ENCODE data around the gene DUOX1.

- TF ChIP-seq, protein P1, sequence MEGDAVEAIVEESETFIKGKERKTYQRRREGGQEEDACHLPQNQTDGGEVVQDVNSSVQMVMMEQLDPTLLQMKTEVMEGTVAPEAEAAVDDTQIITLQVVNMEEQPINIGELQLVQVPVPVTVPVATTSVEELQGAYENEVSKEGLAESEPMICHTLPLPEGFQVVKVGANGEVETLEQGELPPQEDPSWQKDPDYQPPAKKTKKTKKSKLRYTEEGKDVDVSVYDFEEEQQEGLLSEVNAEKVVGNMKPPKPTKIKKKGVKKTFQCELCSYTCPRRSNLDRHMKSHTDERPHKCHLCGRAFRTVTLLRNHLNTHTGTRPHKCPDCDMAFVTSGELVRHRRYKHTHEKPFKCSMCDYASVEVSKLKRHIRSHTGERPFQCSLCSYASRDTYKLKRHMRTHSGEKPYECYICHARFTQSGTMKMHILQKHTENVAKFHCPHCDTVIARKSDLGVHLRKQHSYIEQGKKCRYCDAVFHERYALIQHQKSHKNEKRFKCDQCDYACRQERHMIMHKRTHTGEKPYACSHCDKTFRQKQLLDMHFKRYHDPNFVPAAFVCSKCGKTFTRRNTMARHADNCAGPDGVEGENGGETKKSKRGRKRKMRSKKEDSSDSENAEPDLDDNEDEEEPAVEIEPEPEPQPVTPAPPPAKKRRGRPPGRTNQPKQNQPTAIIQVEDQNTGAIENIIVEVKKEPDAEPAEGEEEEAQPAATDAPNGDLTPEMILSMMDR (IDR thresholded peaks at IDR 0.05): no peak
- no peak for TF ChIP-seq NRF1 (IDR thresholded peaks at IDR 0.05; ENCODE audit: low read depth, low read length)
- TF ChIP-seq GABPA (IDR thresholded peaks at IDR 0.05; ENCODE audit: low read depth): no peak
- TF ChIP-seq EZH2phosphoT487 (IDR thresholded peaks at IDR 0.05; ENCODE audit: borderline replicate concordance, low read depth): no peak
- no peak for TF ChIP-seq SMC3 (IDR thresholded peaks at IDR 0.05; ENCODE audit: low read depth, low read length)
- TF ChIP-seq SIN3A (IDR thresholded peaks at IDR 0.05; ENCODE audit: borderline replicate concordance, low read depth, low read length): no peak
- TF ChIP-seq, protein P2, sequence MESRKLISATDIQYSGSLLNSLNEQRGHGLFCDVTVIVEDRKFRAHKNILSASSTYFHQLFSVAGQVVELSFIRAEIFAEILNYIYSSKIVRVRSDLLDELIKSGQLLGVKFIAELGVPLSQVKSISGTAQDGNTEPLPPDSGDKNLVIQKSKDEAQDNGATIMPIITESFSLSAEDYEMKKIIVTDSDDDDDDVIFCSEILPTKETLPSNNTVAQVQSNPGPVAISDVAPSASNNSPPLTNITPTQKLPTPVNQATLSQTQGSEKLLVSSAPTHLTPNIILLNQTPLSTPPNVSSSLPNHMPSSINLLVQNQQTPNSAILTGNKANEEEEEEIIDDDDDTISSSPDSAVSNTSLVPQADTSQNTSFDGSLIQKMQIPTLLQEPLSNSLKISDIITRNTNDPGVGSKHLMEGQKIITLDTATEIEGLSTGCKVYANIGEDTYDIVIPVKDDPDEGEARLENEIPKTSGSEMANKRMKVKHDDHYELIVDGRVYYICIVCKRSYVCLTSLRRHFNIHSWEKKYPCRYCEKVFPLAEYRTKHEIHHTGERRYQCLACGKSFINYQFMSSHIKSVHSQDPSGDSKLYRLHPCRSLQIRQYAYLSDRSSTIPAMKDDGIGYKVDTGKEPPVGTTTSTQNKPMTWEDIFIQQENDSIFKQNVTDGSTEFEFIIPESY (IDR thresholded peaks at IDR 0.05; ENCODE audit: borderline replicate concordance, low read depth): no peak
- TF ChIP-seq, protein P3, sequence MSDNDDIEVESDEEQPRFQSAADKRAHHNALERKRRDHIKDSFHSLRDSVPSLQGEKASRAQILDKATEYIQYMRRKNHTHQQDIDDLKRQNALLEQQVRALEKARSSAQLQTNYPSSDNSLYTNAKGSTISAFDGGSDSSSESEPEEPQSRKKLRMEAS (IDR thresholded peaks at IDR 0.05; ENCODE audit: low read depth): no peak
- TF ChIP-seq RFX5 (IDR thresholded peaks at IDR 0.05; ENCODE audit: low read length): no peak
- TF ChIP-seq CHD2 (IDR thresholded peaks at IDR 0.05; ENCODE audit: low read length, partially characterized antibody): no peak
- TF ChIP-seq TAF1 (IDR thresholded peaks at IDR 0.05; ENCODE audit: borderline replicate concordance, low read depth, low read length): no peak
- TF ChIP-seq FOSL2 (IDR thresholded peaks at IDR 0.05; ENCODE audit: borderline replicate concordance, low read depth): no peak
- TF ChIP-seq USF2 (IDR thresholded peaks at IDR 0.05; ENCODE audit: borderline replicate concordance, low read depth, low read length): no peak
- TF ChIP-seq REST (IDR thresholded peaks at IDR 0.05; ENCODE audit: low read depth, low read length): no peak
Measured at GRCh38 chr15:45151998-45152828, 22.4 kb downstream of the DUOX1 start.
